Measurements from ENCODE around the gene AGO4.
"Not testable (repeated sequence)": the region's sequence is repeated elsewhere in the genome, so short reads cannot be mapped to it uniquely, and the experiment has no call there.

Gene AGO4

DNA sequence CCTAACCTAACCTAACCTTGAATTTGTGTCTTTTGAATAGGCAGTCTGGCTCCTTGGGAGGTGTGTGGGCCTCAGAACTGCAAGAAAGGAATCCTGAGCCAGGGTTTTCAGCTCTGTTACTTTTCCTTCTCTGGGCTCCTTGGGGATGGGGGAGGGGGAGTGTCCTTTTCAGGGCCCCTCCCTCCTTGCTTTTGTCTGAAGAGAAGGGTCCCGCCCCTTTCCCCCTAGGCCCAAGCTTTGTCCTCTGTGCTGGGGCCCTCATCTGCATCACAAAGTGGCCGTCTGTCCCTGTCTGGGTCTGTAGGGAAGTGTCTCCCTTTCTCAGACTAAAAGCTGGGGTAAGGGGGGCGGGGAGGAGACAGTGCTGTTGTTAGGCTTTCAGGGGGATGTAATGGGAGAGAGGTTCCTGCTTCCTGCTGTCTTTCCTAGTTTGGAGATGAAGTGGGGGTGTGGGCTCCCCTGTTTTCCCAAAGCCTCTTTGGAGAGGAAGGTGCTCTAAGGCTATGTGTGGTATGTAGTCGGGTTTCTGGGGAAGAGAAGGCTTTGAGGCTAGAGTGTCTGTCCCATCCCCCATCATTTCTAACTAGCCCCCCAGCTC lies 78.2 kb downstream of the AGO4 start:
- no peak for DNase-seq (ENCODE audit: extremely low spot score)
- ChIA-PET POLR2A (interaction anchor here (1.0 kb wide), 1 partner anchor 110 kb away, joined by 3 read pairs; no protein-coding TSS in a partner anchor), CTCF (no interaction called here)
- TF ChIP-seq ZNF384 (IDR thresholded peaks at IDR 0.05) = no peak
- TF ChIP-seq L3MBTL2 (conservative IDR thresholded peaks at IDR 0.05) = no peak
- TF ChIP-seq SP1 (IDR thresholded peaks at IDR 0.05) = no peak
- TF ChIP-seq FOXA1 (IDR thresholded peaks at IDR 0.05) = no peak
- TF ChIP-seq BHLHE40 (IDR thresholded peaks at IDR 0.05; ENCODE audit: borderline replicate concordance) = no peak
- TF ChIP-seq ELF4 (IDR thresholded peaks at IDR 0.05) = no peak
- no peak for TF ChIP-seq NFRKB (IDR thresholded peaks at IDR 0.05)
- TF ChIP-seq CTBP1 (IDR thresholded peaks at IDR 0.05; ENCODE audit: borderline replicate concordance) = no peak
- TF ChIP-seq HDGF (IDR thresholded peaks at IDR 0.05; ENCODE audit: borderline replicate concordance) = no peak
- no peak for TF ChIP-seq ARNT (IDR thresholded peaks at IDR 0.05)
- no peak for TF ChIP-seq LEF1 (IDR thresholded peaks at IDR 0.05; ENCODE audit: borderline replicate concordance)

DNA sequence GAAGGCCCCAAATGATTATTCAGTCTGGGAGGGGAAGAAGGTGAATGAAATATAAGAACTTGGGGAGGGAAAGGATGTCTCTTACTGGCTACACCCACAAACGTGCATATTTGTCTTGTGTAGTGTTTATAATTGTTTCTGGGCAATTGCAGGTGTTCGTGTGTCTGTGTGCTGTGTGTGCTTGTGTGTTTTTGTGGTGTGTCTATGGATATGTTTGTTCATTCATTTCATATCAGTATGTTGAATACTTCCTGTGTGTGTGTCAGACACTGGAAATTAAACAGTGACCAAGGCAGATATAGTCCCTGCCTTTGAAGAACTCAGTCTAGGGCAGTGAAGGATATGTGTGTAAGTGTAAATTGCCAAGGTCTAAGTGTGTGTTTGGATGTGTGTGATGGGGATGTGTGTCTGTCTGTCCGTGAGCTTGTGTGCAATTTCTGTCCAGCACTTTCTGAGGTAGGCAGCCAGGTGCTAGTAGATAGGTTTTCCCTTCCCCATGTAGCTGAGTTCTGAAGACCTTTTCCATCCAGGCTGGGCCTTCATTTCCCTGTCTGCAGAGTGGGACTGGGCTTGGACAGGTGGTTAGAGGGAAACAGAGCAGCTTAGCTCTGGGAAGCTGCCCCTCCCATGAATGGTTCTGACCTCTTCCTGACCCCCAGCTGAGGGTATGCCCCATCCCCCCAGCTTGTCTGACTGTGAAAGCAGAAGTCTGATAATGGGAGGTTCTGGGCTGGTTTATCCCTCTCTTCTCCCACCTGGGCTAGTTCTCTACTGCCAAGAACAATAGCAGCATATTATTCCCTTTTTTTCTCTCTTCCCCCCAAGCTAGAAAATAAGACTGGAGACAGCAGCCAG lies 79.0 kb downstream of the AGO4 start:
- POLR2A ChIA-PET = interaction anchor here (1.0 to 1.4 kb wide), 2 partner anchors 10 to 109 kb away, joined by 3 read pairs; no protein-coding TSS in a partner anchor
- CTCF ChIA-PET = interaction anchor here (1.3 kb wide), 1 partner anchor 10 kb away, joined by 4 read pairs; no protein-coding TSS in a partner anchor
- no peak for DNase-seq (ENCODE audit: extremely low spot score)
- TF ChIP-seq HDGF (IDR thresholded peaks at IDR 0.05; ENCODE audit: borderline replicate concordance) (no peak), NFRKB (IDR thresholded peaks at IDR 0.05) (no peak), TARDBP (IDR thresholded peaks at IDR 0.05) (no peak), FOXK2 (IDR thresholded peaks at IDR 0.05) (no peak)

DNA sequence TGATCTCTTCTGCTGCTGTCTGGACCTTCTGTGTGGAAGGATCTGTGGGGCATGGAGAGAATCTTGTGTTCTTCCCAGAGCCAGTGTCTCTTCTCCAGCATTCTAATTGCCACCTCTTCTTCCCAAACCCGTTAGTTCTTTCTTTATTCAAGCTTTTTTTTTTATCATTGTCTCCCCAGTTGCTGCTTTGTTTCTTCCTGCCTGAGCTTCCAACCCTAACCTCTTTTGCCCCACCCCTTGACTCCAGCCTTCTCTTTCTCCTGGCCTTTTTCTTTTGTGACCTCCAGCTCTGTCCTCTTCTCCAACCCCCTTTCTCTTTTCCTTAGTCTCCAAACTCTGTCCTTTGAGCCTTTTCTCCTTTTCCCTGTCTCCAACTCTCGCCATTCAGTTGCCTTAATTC lies 79.7 kb downstream of the AGO4 start:
- DNase-seq (ENCODE audit: extremely low spot score) = no peak
- CTCF ChIA-PET = interaction anchor here (1.3 kb wide), 1 partner anchor 9 kb away, joined by 4 read pairs; no protein-coding TSS in a partner anchor
- POLR2A ChIA-PET = interaction anchor here (1.4 kb wide), 1 partner anchor 9 kb away, joined by 3 read pairs; no protein-coding TSS in a partner anchor
- TF ChIP-seq BHLHE40 (IDR thresholded peaks at IDR 0.05; ENCODE audit: borderline replicate concordance) = no peak
- no peak for TF ChIP-seq FOXM1 (IDR thresholded peaks at IDR 0.05; ENCODE audit: borderline replicate concordance)
- no peak for TF ChIP-seq PKNOX1 (IDR thresholded peaks at IDR 0.05)
- TF ChIP-seq FOXA1 (IDR thresholded peaks at IDR 0.05) = no peak
- TF ChIP-seq ARNT (IDR thresholded peaks at IDR 0.05) = no peak
- no peak for TF ChIP-seq NFRKB (IDR thresholded peaks at IDR 0.05)
- TF ChIP-seq CTBP1 (IDR thresholded peaks at IDR 0.05; ENCODE audit: borderline replicate concordance) = no peak
- no peak for TF ChIP-seq L3MBTL2 (conservative IDR thresholded peaks at IDR 0.05)
- TF ChIP-seq HDGF (IDR thresholded peaks at IDR 0.05; ENCODE audit: borderline replicate concordance) = no peak
- TF ChIP-seq TARDBP (IDR thresholded peaks at IDR 0.05) = no peak
- TF ChIP-seq SP1 (IDR thresholded peaks at IDR 0.05) = no peak

DNA sequence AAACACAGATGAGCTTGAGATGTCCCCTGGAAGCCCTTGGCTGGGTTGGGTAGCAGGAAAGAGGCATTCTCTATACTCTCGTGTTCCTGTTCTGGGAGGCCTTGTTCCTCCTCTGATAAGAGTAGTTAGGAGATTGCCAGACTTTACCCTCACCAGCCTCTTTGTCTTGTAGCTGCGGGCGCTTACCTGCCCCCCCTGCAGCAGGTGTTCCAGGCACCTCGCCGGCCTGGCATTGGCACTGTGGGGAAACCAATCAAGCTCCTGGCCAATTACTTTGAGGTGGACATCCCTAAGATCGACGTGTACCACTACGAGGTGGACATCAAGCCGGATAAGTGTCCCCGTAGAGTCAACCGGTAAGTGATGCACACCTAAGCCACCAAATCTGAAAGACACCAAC lies 80.4 kb downstream of the AGO4 start:
- DNase-seq (ENCODE audit: extremely low spot score) = no peak
- ChIA-PET CTCF (interaction anchor here (0.6 kb wide), 1 partner anchor 96 kb away, joined by 3 read pairs; no protein-coding TSS in a partner anchor), POLR2A (no interaction called here)
- TF ChIP-seq NFRKB (IDR thresholded peaks at IDR 0.05) (no peak), ARNT (IDR thresholded peaks at IDR 0.05) (no peak), FOXA1 (IDR thresholded peaks at IDR 0.05) (no peak), FOXM1 (IDR thresholded peaks at IDR 0.05; ENCODE audit: borderline replicate concordance) (no peak), CTBP1 (IDR thresholded peaks at IDR 0.05; ENCODE audit: borderline replicate concordance) (no peak), SP1 (IDR thresholded peaks at IDR 0.05) (no peak), PKNOX1 (IDR thresholded peaks at IDR 0.05) (no peak), LEF1 (IDR thresholded peaks at IDR 0.05; ENCODE audit: borderline replicate concordance) (no peak), TARDBP (IDR thresholded peaks at IDR 0.05) (no peak), FOXK2 (IDR thresholded peaks at IDR 0.05) (no peak)

- POLR2A ChIA-PET; DNase-seq (ENCODE audit: extremely low spot score); CTCF ChIA-PET: not testable (repeated sequence)
Measured at GRCh38 chr1:35888981-35889380, 81.2 kb downstream of the AGO4 start.

DNA sequence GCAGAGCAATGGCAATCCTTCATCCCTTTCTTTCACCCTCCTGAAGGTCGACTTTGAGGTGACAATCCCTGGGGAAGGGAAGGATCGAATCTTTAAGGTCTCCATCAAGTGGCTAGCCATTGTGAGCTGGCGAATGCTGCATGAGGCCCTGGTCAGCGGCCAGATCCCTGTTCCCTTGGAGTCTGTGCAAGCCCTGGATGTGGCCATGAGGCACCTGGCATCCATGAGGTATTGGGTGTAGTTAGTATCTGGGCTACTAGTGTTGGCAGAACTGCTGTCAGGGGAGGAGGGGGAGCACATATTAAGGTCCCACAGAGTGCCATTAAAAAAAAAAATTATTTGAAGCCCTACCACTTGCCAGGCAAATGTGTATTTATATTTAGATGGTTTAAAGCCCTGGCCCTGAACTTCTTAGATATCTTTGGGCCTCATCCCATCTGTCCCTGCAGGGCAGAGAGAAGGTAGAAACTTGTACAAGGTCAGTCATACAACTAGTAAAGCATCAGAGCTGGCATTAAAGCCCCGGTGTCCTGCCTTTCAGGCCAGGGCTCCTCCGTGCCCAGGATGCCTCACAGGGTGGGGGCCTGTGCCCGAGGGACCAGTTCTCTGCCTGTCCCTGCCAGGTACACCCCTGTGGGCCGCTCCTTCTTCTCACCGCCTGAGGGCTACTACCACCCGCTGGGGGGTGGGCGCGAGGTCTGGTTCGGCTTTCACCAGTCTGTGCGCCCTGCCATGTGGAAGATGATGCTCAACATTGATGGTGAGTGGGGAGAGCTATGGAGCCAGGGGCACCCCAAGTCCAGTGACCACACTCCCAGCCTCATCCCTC lies 85.4 kb downstream of the AGO4 start:
- TF ChIP-seq SP1 (IDR thresholded peaks at IDR 0.05) = no peak
- no peak for TF ChIP-seq L3MBTL2 (conservative IDR thresholded peaks at IDR 0.05)
- TF ChIP-seq FOXK2 (IDR thresholded peaks at IDR 0.05) = no peak
- TF ChIP-seq ZNF384 (IDR thresholded peaks at IDR 0.05) = no peak
- TF ChIP-seq FOXM1 (IDR thresholded peaks at IDR 0.05; ENCODE audit: borderline replicate concordance) = no peak
- TF ChIP-seq NFRKB (IDR thresholded peaks at IDR 0.05) = no peak
- no peak for TF ChIP-seq SUZ12 (IDR thresholded peaks at IDR 0.05)
- no peak for TF ChIP-seq BHLHE40 (IDR thresholded peaks at IDR 0.05; ENCODE audit: borderline replicate concordance)
- TF ChIP-seq LEF1 (IDR thresholded peaks at IDR 0.05; ENCODE audit: borderline replicate concordance) = no peak
- TF ChIP-seq CTBP1 (IDR thresholded peaks at IDR 0.05; ENCODE audit: borderline replicate concordance) = no peak
- no peak for TF ChIP-seq TARDBP (IDR thresholded peaks at IDR 0.05)
- TF ChIP-seq ELF4 (IDR thresholded peaks at IDR 0.05) = no peak
- TF ChIP-seq ARNT (IDR thresholded peaks at IDR 0.05) = no peak
- no peak for TF ChIP-seq FOXA1 (IDR thresholded peaks at IDR 0.05)
- TF ChIP-seq PKNOX1 (IDR thresholded peaks at IDR 0.05) = no peak
- no peak for TF ChIP-seq HDGF (IDR thresholded peaks at IDR 0.05; ENCODE audit: borderline replicate concordance)
- ChIA-PET POLR2A (interaction anchor here (0.9 kb wide), 1 partner anchor 9 kb away, joined by 3 read pairs; no protein-coding TSS in a partner anchor), CTCF (no interaction called here)
- no peak for DNase-seq (ENCODE audit: extremely low spot score)
